GM18868 (cell line): Measurements from ENCODE around the gene PFN3.
"Not testable (repeated sequence)": the region's sequence is repeated elsewhere in the genome, so short reads cannot be mapped to it uniquely, and the experiment has no call there.

Source experiments
- ATAC-seq: cut with Tn5 transposase; IDR thresholded peaks from one replicate; pipeline ENCODE4 v1.9.1; 2021; ENCODE audit warnings: mild to moderate bottlenecking, moderate library complexity; ENCODE audit not compliant: unreplicated experiment

Gene PFN3

GRCh38 chr5:177361418-177362291 lies 38.8 kb downstream of the PFN3 start:
- no peak for ATAC-seq

DNA sequence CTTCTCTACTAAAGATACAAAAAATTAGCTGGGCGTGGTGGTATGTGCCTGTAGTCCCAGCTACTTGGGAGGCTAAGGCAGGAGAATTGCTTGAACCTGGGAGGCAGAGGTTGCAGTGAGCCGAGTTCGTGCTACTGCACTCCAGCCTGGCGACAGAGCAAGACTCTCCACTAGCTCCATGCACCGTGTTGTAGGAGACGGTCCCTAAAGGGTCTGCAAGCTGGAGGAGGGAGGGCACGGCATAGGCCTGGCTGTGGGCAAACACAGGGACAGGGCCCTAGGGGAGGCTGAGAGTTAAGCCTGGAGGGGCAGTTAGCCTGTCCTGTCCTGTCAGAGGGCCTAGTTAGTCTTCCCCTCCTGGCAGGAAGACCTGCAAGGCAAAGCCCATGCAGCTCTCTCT lies 39.7 kb downstream of the PFN3 start:
- ATAC-seq, result not testable (repeated sequence)

DNA sequence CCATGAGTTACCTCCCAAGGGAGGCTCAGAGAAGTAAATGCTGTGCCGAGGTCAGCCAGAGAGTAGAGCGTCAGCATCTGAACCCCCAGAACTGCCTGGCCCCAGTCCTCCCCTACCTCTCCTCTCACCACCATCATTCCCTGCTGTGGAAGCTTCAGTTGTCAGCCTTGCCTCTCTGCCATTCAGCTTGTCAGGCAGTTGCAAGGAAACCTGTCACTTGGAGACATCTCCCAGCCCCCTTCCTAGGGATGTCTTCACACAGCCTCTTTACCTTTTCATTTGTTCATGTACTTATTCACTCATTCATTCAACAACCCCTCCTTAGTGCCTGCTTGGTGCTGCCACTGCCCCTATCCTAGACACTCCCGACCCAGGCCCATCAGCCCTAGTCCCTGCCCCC lies 40.6 kb downstream of the PFN3 start:
- no peak for ATAC-seq

DNA sequence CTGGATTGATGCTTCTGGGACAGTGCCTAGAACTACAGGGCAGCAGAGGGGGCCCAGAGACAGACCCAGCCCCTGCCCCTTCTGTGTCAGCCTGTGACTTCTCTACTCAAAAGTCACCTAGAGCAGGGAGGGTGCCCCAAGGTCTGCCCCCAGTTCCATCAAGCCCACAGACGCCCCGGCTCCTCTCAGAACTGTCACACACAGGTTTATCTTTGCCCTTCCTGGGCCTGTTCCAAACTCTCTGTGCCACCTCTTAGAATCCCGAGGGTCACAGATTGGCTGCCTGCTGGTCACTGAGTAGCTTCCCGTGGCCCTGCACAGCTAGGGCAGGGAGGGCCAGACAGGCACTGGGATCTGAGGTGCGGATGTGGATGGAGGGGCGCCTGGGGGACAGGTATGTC lies 41.0 kb downstream of the PFN3 start:
- ATAC-seq, result no peak

DNA sequence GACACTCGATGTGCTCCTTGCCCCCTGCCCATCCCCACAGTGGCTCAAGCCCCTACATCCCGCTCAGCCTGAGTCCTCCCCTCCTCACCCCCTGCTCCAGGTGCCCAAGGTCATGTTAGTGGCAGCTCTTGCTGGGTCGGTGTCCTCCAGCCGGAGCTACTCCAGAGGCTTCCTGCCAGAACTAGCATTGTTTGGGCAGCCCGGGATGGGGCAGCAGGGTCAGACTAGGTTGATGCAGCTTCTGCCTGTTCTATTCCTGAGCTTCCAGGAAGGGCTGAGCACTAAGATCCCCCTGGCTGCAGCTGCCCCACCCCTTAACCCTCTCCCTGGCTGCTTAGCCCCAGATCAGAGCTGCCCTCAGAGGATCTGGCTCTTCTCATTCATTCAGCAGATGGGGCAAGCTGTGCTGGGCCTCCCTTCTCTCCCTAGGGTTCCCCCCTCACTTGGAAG lies 42.1 kb downstream of the PFN3 start:
- ATAC-seq, result no peak

GRCh38 chr5:177357459-177358351 lies 42.8 kb downstream of the PFN3 start, which contains the start of gene RGS14:
Gene RGS14 (plus strand): TSS chr5:177357924. CDS start chr5:177358025, 101 bp downstream.
- ATAC-seq, result peak; percentile 85

GRCh38 chr5:177357146-177357458 lies 43.4 kb downstream of the PFN3 start:
- ATAC-seq, result no peak

GRCh38 chr5:177356746-177357145 lies 43.7 kb downstream of the PFN3 start:
- ATAC-seq, result no peak

DNA sequence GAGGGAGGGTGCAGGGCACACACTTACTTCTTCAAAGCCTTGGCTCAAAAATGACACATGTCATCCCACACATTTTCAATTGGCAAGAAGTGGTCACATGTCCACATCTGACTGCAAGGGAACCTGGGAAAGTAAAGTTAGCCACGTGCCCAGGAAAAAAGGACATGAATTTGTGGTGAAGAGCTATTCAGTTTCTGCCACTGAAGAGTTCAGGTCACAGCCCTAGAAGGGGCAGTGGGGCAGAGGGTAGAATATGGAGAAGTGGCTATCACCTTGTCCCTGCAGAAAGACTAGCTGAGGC lies 44.6 kb downstream of the PFN3 start:
- no peak for ATAC-seq

DNA sequence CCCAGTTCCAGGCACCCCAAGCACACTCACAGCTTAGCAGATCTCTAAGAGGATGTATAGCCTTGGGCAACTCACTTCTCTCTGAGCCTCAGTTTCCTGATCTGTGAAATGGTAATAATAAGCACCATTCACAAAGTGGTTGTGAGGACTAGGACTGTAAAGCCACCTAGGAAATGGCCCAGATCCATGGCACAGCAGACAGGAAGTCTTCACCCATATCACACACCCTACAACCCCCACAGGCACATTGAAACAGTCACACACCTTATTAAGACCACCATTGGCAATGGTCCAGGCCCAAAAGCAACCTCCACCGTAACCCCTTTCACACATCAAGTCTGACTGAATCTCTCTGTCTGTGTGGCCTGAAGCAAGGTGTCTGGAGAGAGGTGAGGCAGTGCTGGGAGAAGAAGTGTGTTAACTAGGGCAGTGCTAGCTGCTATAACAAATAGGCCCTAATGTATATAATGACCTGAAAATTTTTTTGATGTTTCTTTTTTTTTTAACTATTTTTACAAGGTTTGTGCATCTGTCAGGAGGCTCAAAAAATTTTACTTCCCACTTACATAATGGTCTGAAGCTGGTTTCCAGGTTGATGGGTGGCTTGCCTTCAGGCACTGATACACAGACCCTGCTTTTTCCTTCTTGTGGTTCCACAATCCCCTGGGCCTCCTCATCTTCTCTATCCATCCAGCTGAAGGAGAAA lies 45.1 kb downstream of the PFN3 start:
- no peak for ATAC-seq

- no peak for ATAC-seq
Measured at GRCh38 chr5:177354711-177355110, 45.8 kb downstream of the PFN3 start.

- no peak for ATAC-seq
Measured at GRCh38 chr5:177354256-177354655, 46.2 kb downstream of the PFN3 start.

DNA sequence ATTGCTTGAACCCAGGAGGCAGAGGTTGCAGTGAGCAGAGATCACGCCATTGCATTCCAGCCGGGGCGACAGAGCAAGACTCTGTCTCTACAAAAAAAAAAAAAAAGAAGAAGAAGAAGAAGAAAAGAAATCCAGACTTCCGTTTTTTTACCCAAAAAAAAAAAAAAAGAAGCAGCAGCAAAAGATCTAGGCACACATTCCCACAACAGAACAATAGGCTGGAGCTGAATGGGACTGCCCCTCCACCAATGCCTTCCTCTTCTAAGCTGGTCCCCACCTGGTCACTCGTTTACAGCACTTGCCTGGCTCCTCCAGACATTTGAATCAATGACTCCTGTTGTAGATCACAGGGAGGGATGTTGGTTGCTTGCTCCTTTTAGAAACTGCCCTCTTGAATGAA lies 47.4 kb downstream of the PFN3 start:
- ATAC-seq, result no peak

DNA sequence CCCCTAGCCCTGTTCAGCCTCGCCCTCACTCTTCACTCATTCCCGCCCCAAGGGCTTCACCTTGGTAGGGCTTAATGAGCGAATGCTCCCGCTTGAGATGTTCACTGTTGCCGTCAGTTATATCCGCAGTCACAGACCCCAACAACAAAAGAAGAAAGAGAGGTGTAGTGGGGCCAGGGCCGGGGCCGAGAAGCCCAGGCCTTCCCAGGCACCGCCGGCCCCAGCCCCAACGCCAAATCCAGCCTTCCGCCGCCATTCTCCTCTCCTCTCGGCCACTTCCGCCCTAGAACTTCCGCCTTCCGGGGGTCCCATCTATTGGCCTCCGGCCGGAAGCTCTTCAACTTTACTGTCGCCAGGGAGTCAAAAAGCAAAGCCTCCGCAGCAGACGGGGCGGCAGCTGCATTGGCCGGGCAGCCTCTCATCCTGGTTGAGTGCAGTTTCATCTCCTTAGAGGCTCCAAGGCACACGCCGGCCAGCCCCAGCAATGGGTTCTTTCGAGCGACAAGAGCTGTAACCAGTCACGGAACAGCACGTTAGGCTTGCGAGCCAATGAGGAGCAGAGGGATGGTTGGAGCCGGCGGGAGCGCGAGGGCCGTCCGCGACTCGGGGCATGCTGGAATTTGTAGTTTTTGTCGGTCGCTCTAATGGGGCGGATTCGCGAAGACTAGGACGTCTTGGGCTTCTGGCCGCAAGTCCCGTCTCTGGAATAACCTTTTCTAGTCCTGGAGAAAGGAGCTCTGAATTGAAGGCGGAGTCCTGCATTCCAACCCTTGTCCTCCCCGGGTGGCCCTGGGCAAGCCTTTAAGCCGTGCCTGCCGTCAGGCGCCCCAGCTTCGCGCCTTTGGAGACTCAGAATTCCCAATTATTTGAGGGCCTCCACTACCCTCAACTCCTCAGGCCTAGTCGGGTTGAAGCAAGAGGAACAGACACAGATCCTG lies 48.8 kb downstream of the PFN3 start, which contains the start of gene LMAN2:
Gene LMAN2, minus strand, starts transcription at position 277 of the 938 bp plus-strand sequence. Its CDS starts 21 bp downstream, at position 256.
- ATAC-seq, result peak; percentile 95

- ATAC-seq, result no peak
Measured at GRCh38 chr5:177350776-177351391, 49.6 kb downstream of the PFN3 start.
